Measurements from ENCODE around the gene PRKCZ. TPM values are rescaled to one million over a fixed set of nuclear protein-coding genes. Genes with fewer than 3 reads are reported as not detected.

PRKCZ gene
- total and polyA plus RNA-seq, 2 of the 4 experiments (the other 2 are of a cell fraction) = 2.0 to 3.5 TPM

DNA sequence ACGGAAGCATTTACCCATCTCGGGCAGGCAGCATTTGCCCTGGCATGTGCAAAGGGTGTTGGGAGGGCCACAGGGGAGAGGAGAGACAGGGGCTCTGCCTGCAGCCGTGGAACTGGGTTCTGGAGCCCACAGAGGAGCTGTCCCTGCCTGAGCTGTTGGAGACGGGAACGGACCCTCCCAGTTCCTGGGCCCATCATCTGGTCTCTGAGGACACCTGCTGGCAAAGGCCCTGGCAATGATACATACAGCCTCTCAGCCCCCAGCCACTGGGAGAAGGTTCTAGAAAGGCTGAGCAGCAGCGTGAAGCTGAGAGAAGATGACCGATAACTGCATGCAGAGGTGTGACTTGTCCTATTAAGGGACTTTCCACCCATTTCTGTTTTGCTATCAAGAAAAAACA lies 113.0 kb downstream of the PRKCZ start:
- no peak overlapping the region for H2BK120ac ChIP-seq (ENCODE audit: low read depth, low read length)
- H4K91ac ChIP-seq (ENCODE audit: insufficient read depth, low read depth, low read length) = no peak overlapping the region
- H3K79me1 ChIP-seq (ENCODE audit: low read depth in 1 of 2, low read length in 2 of 2) = no peaks in the 10 kb centered on the region
- H4K5ac ChIP-seq (ENCODE audit: low read depth, low read length) = no peak overlapping the region
- no peak overlapping the region for H3K9ac ChIP-seq (ENCODE audit: low read depth, low read length)
- H3K14ac ChIP-seq (replicated peaks; ENCODE audit: low read depth, low read length) = no peak overlapping the region
- no peak overlapping the region for H3K18ac ChIP-seq (ENCODE audit: low read depth, low read length)
- ATAC-seq (ENCODE audit: low read depth) (peak; percentile 27; the same call in 1 of the 2 replicates), DNase-seq (no peak)
- TF ChIP-seq, protein P1, sequence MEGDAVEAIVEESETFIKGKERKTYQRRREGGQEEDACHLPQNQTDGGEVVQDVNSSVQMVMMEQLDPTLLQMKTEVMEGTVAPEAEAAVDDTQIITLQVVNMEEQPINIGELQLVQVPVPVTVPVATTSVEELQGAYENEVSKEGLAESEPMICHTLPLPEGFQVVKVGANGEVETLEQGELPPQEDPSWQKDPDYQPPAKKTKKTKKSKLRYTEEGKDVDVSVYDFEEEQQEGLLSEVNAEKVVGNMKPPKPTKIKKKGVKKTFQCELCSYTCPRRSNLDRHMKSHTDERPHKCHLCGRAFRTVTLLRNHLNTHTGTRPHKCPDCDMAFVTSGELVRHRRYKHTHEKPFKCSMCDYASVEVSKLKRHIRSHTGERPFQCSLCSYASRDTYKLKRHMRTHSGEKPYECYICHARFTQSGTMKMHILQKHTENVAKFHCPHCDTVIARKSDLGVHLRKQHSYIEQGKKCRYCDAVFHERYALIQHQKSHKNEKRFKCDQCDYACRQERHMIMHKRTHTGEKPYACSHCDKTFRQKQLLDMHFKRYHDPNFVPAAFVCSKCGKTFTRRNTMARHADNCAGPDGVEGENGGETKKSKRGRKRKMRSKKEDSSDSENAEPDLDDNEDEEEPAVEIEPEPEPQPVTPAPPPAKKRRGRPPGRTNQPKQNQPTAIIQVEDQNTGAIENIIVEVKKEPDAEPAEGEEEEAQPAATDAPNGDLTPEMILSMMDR (conservative IDR thresholded peaks at IDR 0.05; ENCODE audit: low read depth, low read length) = peak; percentile 41
- TF ChIP-seq CEBPB (IDR thresholded peaks at IDR 0.05; ENCODE audit: low read depth, low read length) (no peak), MAZ (IDR thresholded peaks at IDR 0.05; ENCODE audit: borderline replicate concordance, low read depth, low read length) (no peak), ELK1 (IDR thresholded peaks at IDR 0.05; ENCODE audit: borderline replicate concordance, low read depth, low read length) (no peak), SMC3 (IDR thresholded peaks at IDR 0.05; ENCODE audit: low read depth, low read length) (peak; percentile 24; the same call in 1 of the 2 replicates), RAD21 (IDR thresholded peaks at IDR 0.05; ENCODE audit: low read length) (peak; percentile 54)
- ChIA-PET POLR2A (ENCODE audit: unreplicated experiment) (no interaction called here), CTCF (interaction anchor here (2.4 kb wide), 1 partner anchor 11 kb away, joined by 12 read pairs; no protein-coding TSS in a partner anchor)
- H3K36me3 ChIP-seq (ENCODE audit: control insufficient read depth, insufficient read depth, low read length) = no peaks in the 10 kb centered on the region
- H2BK5ac ChIP-seq (ENCODE audit: low read depth, low read length, poor library complexity, severe bottlenecking) = no peak overlapping the region
- in situ Hi-C loops (cut with MboI; ENCODE audit: low sequenced_read_pairs) (no loop called here), dilution Hi-C loops (cut with HindIII; ENCODE audit: low sequenced_read_pairs, unreplicated experiment) (no loop called here), intact Hi-C loops (cut with micrococcal nuclease) (no loop called here)
- H2AFZ ChIP-seq (replicated peaks; ENCODE audit: low read length, poor library complexity) = no peak overlapping the region
- no peaks in the 10 kb centered on the region for H4K20me1 ChIP-seq (ENCODE audit: insufficient read depth, low read length)
- H4K8ac ChIP-seq (ENCODE audit: low read depth in 2 of 2, low read length in 2 of 2) = no peak overlapping the region
- H3K56ac ChIP-seq (ENCODE audit: extremely low read depth, insufficient read depth, low read length) = no peak overlapping the region
- H3K4me1 ChIP-seq (ENCODE audit: control insufficient read depth, insufficient read depth, low read length) = no peaks in the 10 kb centered on the region
- H2AK5ac ChIP-seq (ENCODE audit: low read depth, low read length) = no peak overlapping the region
- no TSS peak for BruUV-seq (replicated peaks)
- H2BK20ac ChIP-seq (ENCODE audit: low read depth, low read length) = no peak overlapping the region
- no peaks in the 10 kb centered on the region for H3K9me1 ChIP-seq (ENCODE audit: insufficient read depth, low read length)
- no peak overlapping the region for H3K4me3 ChIP-seq (ENCODE audit: insufficient read depth, low read depth, low read length)
- WGBS, 2 experiments (ENCODE audit: extremely low coverage in 2 of 2, insufficient read length in 1 of 2) = 40% methylated on average over 1 of the region's 7 CpGs; no CpG with 5 or more reads in 1 of the 2 experiments
- H2AK9ac ChIP-seq (replicated peaks; ENCODE audit: low read depth, low read length, poor library complexity) = no peak overlapping the region
- no peak overlapping the region for H3K23ac ChIP-seq (ENCODE audit: low read depth, low read length)
- peaks cover 4% of the 10 kb centered on the region; the same call in 1 of the 2 replicates for H3K9me3 ChIP-seq (ENCODE audit: control insufficient read depth, insufficient read depth, low read length)
- no peak overlapping the region for H3K27ac ChIP-seq (ENCODE audit: insufficient read depth, low read length)
- peaks cover 16% of the 10 kb centered on the region for H3K27me3 ChIP-seq (ENCODE audit: control insufficient read depth, insufficient read depth, low read length)
- no peak overlapping the region for H3K4ac ChIP-seq (ENCODE audit: low read depth, low read length)
- no peak overlapping the region for H2BK15ac ChIP-seq (ENCODE audit: low read depth, low read length)
- no peak overlapping the region for H3K4me2 ChIP-seq (ENCODE audit: low read depth, low read length)
